ENCODE results near the gene TFDP2.

TFDP2 gene

GRCh38 chr3:142124243-142124642, 25.1 kb downstream of the TFDP2 start:
- H3K4me3 ChIP-seq (replicated peaks in 1 of 2; ENCODE audit: low read depth in 2 of 2, low read length in 2 of 2): no peak overlapping the region
- no peak for DNase-seq (ENCODE audit: low read depth in 2 of 2)
- TF ChIP-seq, protein P1, sequence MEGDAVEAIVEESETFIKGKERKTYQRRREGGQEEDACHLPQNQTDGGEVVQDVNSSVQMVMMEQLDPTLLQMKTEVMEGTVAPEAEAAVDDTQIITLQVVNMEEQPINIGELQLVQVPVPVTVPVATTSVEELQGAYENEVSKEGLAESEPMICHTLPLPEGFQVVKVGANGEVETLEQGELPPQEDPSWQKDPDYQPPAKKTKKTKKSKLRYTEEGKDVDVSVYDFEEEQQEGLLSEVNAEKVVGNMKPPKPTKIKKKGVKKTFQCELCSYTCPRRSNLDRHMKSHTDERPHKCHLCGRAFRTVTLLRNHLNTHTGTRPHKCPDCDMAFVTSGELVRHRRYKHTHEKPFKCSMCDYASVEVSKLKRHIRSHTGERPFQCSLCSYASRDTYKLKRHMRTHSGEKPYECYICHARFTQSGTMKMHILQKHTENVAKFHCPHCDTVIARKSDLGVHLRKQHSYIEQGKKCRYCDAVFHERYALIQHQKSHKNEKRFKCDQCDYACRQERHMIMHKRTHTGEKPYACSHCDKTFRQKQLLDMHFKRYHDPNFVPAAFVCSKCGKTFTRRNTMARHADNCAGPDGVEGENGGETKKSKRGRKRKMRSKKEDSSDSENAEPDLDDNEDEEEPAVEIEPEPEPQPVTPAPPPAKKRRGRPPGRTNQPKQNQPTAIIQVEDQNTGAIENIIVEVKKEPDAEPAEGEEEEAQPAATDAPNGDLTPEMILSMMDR (IDR thresholded peaks at IDR 0.05; ENCODE audit: low read depth, low read length): no peak

DNA sequence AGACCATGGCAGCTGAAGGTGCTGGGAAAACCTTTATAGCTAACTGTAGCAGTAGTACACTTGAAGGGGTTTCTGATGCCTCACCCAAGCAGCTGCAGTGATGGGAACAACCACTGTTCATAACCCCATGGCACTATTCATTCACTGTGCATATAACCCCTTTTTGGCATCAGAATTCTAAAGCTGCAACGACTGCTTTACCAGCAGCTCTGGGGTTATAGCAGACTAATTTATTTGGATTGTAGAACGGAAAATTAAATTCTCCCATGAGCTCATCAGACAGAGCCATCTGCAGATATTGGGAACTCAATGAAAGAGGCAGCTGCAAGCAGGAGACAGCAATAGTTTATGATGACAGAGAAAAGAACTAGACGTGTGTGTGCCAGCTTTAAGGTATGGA, 28.6 kb downstream of the TFDP2 start:
- TF ChIP-seq, protein P1 (IDR thresholded peaks at IDR 0.05; ENCODE audit: low read depth, low read length): no peak
- H3K4me3 ChIP-seq (replicated peaks in 1 of 2; ENCODE audit: low read depth in 2 of 2, low read length in 2 of 2): no peak overlapping the region
- no peak for DNase-seq (ENCODE audit: low read depth in 2 of 2)

GRCh38 chr3:142118911-142119310, 30.4 kb downstream of the TFDP2 start:
- H3K4me3 ChIP-seq (replicated peaks in 1 of 2; ENCODE audit: low read depth in 2 of 2, low read length in 2 of 2): no peak overlapping the region
- TF ChIP-seq, protein P1 (IDR thresholded peaks at IDR 0.05; ENCODE audit: low read depth, low read length): no peak
- peak in 1 of 2 donors; percentile 23 for DNase-seq (ENCODE audit: low read depth in 2 of 2)

GRCh38 chr3:142117056-142117851, 32.1 kb downstream of the TFDP2 start:
- DNase-seq (ENCODE audit: low read depth in 2 of 2): peak in 1 of 2 donors; percentile 28
- TF ChIP-seq, protein P1 (IDR thresholded peaks at IDR 0.05; ENCODE audit: low read depth, low read length): no peak
- no peak overlapping the region for H3K4me3 ChIP-seq (replicated peaks in 1 of 2; ENCODE audit: low read depth in 2 of 2, low read length in 2 of 2)

DNA sequence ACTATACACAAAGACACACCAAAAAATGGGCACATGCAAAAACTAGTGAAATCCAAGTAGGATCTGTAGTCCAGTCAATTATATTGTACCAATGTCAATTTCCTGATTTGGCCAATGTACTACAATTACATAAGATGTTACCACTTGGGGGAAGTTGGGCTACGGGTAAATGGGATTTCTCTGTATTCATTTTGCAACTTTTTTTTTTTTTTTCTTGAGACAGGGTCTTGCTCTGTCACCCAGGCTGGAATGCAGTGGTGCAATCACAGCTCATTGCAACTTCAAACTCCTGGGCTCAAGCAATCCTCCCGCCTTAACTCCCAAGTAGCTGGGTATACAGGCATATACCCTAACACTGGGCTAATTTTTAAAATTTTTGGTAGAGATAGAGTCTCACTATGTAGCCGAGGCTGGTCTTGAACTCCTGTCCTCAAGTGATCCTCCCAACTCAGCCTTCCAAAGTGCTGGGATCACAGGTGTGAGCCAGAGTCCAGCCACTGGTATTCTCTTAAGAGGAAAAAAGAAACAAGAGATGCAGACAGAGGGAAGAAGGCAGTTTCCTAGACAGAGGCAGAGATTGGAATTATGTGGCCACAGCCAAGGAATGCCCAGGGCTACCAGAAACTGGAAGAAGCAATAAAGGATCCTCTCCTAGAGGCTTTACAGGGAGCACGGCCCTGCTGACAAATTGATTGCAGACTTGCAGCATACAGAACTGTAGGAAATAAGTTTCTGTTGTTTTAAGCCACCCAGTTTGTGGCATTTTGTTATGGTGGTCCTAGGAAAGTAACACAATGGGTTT, 33.3 kb downstream of the TFDP2 start:
- TF ChIP-seq, protein P1 (IDR thresholded peaks at IDR 0.05; ENCODE audit: low read depth, low read length): no peak
- DNase-seq (ENCODE audit: low read depth in 2 of 2): no peak
- H3K4me3 ChIP-seq (replicated peaks in 1 of 2; ENCODE audit: low read depth in 2 of 2, low read length in 2 of 2): no peak overlapping the region

DNA sequence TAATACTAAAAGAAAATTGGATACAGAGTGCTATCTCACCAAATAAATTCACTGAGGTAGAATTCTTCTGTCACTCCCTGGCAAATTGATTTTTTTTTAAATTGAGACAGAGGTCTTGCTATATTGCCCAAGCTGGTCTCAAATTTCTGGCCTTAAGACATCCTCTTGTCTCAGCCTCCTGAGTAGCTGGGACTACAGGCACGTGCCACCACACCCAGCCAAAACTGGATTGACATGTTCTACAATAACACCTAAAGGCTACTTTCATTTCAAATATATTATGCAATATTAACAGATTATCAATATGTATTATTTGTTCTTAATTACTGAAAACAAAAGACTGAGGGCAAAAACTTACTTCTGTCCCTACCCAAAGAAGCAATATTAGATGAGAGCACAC, 36.7 kb downstream of the TFDP2 start:
- DNase-seq (ENCODE audit: low read depth in 2 of 2): no peak
- TF ChIP-seq, protein P1 (IDR thresholded peaks at IDR 0.05; ENCODE audit: low read depth, low read length): no peak
- no peak overlapping the region for H3K4me3 ChIP-seq (replicated peaks in 1 of 2; ENCODE audit: low read depth in 2 of 2, low read length in 2 of 2)
